GM19043 (cell line): ENCODE results near the gene FZR1.
"Not testable (repeated sequence)": the region's sequence is repeated elsewhere in the genome, so short reads cannot be mapped to it uniquely, and the experiment has no call there.

Source experiments
- ATAC-seq: cut with Tn5 transposase; IDR thresholded peaks from one replicate; pipeline ENCODE4 v1.9.1; 2021; ENCODE audit warnings: low read depth; ENCODE audit not compliant: unreplicated experiment

Gene FZR1

DNA sequence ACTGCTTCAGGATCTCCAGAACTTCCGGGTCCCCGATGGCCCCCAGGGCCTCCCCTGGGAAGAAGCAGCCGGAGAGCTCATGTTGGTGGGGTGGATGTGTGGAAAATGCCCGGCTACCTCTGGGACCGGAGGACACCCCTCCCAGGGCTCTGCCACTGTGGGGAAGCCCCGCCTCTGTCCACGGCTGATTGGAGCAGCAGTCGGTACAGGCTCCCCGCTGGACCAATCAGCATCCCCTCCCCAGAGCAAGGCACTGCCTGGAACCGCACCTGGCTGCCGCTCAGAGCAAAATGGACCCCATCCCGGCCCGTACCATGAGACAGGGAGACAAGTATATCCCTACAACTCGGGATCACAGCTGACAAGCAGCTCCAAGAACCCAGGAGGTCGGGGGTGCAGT is 12.1 kb upstream of the FZR1 start:
- ATAC-seq, result no peak

DNA sequence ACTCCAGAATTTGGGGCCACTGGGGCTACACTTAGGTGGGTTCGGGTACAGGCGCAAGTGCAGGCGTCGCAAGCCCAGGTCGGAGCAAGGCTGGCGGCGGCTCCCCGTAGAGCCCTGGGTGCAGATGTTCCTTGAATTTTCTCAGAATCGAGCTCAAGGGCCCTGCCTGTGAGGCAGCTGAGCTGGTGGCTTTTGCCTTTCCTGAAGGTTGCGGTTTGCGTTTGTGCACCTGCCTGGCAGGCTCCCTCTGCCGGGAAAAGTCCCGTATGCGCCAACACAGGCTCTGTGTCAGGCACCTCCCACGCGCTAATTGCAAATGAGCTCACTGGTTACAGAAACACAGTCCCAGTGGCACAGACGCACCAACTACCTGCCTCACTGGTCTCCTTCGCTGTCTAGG is 11.6 kb upstream of the FZR1 start:
- no peak for ATAC-seq

DNA sequence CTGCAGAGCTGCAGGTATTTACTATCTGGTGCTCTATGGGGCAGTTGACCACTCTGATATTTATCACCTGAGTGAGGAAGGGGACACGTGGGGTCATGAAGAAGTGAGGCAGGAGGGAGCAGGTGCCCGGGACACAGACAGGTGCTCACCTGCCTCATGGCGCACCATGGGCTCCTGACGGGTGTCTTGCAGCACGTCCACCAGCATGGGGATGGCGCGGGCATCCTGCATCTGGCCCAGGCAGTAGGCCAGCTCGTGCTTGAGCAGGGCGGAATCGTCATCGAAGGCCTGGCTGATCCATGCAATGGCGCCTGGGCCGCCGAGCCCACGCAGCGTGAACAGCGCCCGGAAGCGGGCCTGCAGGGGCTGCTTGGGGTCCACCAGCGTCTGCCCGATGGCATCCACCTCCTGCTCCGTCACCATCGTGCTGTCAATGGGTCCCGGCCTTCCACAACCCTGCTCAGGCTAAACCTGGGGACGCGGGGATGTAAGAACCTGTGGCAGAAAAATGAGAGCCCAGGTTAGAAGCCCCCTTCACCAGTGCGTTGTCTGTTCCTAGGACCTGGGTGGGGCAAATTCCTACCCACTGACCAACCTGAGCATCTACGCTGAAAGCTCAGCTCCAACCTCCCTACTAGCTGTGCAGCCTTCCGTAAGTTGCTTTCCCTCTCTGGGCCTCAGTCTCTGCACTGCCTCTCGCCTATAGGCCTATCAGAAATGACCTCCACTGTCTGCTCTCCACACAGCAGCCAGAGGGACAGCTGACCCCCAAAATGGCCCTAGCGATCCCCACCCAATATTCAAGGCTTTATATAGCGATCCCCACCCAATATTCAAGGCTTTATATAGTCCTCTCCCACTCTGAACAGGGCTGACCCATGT is 9.5 kb upstream of the FZR1 start:
- ATAC-seq, result no peak

DNA sequence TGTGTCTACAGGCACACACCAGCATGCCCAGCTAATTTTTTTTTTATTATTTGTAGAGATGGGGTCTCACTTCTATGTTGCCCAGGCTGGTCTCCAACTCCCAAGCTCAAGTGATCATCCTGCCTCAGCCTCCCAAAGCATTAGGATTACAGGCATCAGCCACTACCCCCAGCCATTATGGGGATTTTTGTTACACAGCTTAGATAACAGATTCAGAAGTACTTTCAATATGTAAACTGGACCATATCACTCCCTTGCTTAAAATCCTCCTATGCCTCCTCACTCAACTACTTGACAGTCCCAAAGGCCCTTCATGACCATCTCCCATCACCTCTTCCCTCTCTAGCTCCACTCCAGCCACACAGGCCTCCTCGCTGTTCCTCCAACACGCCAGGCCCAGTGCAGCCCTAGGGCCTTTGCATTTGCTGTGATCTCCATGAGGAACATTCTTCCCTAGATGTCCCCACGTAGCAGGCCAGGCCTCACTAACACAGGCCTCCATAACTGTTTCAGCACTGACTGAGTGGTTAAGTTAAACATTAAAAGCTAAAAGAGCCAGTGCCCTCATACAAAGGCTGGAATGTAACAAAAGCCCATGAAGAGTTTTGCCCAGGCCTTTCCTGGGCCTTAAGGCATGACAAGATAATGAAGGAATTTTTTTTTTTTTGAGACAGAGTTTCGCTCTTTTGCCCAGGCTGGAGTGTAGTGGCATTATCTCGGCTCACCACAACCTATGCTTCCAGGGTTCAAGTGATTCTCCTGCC is 8.2 kb upstream of the FZR1 start:
- ATAC-seq, result no peak

DNA sequence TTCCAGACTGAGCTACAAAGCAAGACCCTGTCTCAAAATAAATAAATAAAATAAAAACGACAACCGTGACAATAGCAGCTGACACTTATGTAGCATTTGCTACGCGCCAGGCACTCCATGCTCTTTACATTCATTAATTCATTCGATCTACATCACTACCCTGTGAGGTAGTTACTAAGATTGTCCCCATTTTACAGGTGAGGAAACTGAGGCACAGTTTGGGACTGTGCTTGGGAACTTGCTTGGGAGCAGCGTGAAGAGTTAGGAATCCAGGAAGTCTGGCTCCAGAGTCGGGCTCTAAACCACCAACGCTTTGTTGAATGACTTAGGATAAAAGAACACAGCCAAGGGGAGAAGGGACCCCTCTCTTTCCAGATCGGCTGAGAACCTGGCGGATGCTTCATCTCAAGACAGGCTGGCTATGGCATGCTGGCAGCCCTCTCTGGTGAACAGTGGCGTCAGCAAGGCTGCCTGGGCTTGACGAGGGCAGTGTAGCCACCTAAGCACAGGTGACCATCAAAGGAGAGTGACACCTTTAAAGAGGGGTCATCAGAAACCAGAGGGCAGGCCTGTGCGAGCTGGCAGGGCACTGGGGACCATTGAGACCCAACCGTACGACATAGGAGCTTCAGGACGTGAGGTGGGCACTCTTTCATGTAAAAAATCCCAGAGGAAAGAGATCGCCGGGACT is 6.2 kb upstream of the FZR1 start:
- no peak for ATAC-seq

DNA sequence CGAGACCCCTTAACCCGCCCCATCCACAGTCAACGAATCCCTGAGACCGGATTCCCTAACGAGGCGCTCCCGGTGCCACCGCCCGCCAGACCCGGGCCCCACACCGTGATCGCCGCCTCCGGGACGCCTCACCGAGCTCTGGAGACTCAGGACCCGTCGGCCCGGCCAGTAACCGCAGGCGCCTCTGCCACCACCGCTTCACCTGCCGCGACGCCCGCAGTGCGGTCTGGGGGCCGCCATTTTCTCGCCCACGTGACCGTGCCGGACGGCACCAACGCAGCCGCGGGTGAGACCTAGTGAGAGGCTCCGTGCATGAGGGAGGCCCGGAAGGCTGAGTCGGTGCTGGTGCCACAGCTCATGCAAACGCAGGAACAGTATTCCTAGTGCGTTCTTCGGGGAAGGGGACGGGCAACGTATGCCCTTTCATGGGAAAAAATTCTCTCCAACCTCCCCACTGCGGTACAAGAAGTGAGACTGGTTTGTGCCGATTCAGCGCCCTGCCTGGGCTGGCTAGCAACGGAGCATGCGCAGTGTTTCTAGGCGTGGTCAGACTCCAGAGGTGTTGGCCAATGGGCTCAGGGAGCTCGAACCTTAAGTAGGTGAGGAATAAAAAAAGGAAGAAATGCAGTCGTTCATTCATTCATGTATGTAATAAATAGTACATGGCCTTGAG is 5.5 kb upstream of the FZR1 start, which contains the start of gene DOHH:
TSS of gene DOHH (minus strand) at position 246 of the 673 bp plus-strand sequence. CDS start 3,860 bp downstream, outside the sequence.
- peak; percentile 84 for ATAC-seq

DNA sequence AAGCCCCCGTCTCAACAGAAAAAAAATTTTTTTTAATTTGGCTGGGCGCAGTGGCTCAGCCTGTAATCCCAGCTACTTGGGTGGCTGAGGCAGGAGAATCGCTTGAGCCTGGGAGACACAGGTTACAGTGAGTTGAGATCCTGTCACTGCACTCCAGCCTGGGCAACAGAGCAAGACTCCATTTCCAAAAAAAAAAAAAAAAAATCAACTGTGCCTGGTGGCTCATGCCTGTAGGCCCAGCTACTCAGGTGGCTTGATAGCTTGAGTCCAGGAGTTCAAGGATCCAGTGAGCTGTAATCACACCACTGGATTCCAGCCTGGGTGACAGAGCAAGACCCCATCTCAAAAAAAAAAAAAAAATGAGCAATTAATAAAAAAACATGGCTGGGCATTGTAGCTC is 4.3 kb upstream of the FZR1 start:
- ATAC-seq, result no peak

DNA sequence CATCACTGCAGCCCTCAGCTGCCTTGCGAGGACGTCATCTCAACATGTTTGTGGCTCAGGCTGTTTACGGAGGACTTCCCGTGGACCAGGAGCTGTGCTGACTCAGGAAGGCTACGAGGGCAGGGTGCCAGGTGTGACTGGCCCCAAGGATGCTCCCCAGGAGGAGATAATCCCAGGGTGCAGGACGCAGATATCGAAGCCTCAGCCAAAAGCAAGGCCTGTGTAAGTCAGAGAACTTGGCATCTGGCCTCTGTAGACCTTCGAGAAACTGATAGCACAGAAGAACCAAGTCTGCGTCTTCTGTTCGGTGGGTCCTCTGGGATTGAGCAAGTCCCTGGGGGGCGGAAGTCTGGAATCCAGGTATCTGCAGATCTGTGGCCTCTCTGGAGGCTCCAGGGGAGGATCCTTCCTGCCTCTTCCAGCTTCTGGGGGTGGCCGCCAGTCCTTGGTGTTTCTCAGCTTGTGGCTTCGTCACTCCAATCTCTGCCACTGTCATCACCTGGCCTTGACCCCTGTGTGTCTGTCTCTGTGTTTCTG is 3.0 kb upstream of the FZR1 start:
- no peak for ATAC-seq

DNA sequence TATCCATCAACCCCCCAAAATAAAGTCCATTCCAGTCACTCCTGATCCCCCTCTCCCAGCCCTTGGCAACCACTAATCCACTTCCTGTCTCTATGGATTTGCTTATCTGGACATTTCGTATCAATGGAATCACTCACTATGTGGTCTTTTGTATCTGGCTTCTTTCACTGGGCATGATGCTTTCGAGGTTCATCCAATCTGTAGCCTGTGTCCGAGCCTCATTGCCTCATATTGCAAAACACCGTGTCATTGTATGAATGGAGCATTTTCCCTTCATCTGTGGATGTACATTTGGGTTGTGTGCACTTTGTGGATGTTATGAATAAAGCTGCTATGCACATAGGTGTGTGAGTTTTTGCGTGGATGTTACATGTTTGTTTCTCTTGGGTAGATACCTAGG is 1.4 kb upstream of the FZR1 start:
- no peak for ATAC-seq

DNA sequence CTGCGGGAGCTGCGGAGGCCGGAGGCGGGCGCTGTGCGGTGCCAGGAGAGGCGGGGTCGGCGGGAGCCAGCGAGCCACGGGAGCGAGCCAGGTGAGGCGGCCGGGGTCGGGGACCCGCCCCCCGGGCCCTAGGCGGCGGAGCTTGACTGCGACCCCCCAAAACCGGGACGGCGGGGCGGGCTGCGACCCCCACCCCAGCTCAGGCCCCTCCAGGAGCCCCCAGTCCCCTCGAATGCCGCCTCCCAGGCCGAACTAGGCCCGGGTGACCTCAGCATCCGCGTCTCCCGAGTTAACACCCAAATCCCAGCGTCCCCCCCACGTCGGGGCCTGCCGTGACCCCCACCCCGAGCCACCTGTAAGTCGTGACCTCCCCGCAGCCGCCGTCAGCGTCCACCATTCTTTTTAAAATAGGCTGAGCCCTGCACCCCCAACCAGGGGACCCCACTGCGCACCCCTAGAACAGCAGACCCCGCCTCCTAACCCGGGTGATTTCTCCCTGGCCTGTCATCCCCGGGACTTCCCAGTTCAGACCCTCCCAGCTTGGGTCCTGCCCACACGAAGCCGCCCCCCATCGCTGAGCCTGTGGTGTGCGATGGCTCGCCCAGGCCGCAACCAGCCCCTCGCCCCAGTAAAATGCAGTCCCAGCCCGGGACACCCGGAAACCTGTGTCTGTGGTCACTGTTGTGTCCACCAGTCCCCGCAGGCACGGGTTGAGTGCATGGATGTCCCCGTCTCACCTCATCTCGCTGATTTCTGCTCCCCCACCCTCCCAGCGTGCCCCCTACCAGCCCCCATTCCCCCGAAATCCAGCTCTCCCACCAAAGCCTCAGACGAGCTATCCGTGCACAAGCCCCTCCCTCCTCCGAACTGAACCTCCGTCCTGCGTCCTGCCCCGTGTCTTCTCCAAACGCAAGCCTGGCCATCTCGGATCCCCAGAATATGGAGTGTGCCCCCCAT is 551 bp downstream of the FZR1 start:
- ATAC-seq, result no peak

DNA sequence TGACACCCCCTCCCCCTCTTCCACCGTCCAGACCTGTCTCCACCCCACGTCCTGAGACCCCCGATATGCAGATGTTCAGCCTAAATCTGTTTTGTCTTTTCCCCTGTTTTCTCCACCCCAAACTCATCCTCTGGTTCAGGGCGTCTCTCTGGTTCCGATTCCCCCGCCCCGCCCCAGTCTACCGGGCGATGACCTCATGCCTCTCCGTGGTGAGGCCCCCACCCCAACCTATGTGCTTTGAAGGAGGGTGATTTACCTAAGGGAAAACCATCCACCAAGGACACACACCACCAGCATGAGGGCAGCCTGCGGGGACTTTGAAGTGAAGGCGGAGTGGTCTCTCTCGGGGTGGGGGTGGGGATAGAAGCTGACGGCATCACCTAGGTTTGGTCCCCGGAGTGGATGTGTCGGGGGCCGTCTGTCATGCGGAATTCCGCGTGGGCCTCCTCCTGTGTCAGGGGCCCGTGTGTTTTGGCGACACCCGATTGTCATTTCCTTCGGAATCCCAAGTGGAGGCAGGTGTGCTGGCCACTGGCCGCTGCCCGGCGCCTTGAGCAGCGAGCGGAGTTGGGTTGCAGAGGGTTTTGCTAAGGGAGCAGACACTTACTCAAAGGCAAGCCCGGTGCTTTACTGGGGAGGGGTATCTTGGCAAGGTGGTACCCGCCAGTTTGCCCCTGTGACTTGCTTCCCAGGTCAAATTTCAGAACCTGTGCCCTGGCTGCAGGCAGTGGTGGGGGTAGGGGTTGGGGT is 1.4 kb downstream of the FZR1 start:
- ATAC-seq, result no peak

DNA sequence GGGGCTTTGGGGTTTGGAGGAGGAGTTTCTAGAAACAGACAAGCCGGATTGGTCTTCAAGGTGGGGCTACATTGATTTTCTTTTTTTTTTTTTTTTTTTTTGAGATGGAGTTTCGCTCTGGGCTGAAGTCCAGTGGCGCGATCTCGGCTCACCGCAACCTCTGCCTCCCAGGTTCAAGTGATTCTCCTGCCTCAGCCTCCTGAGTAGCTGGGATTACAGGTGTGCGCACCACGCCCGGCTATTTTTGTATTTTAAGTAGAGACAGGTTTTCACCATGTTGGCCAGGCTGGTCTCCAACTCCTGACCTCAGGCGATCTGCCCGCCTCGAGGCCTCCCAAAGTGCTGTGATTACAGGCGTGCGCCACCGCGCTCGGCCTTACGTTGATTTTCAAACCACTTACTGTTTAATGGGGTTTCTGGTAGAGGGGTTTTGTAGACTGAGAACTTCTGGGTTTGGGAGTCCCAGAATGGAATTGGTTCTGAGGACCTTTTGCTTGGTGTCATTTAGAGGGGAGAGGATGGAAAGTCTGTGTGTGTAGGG is 2.1 kb downstream of the FZR1 start:
- ATAC-seq, result not testable (repeated sequence)

DNA sequence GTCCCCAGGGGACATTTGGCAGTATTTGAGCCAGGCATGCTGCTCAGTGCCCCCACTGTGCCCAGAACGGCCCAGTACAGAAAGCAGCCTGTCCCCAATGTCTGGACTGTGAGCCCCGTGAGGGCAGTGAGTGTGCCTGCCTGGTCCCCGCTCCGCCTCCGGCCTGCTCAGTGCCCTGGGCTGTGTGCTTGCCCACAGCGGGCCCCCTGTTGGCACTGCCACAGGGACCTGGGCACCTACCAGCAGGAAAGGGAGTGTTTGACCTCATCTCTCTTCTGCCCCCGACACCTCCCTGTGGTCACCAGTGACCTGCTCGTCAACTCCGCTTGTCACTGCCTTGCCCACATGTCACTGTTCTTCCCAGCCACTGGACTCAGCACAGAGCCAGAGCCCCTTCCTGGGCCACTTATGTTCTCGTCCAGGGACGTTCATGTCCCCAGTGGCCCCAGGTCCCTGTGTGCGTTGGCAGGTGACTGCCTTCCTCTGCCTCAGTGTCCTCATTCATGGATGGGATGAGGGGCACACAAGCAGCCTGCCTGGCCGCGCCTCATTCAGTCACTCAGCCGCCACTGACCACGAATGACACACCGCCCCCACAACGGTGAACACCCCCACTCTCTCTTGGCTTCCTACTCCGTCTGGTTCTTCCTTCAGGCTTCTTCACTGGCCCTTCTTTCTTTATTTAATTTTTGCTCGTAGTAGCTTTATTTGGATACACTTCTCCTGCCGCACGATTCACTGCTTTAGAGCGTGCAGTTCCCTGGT is 2.8 kb downstream of the FZR1 start:
- ATAC-seq, result no peak

DNA sequence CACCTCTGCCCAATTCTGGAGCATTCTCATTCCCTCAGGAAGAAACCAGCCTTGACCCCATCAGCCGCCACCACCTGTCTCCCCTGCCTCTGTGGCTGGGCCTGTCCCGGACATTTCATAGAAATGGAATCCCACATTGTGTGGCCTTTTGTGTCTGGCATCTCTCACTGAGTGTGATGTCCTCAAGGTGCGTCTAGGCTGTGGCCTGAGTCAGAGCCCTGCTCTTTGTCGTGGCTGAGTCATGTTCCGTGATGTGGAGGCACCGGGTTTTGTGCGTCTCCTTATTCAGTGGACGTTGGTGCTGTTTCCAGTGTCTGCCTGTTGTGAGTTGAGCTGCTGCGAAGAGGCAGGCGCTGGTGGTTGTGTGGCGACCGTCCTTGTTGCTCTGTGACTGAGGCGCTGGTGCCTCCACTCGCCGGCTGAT is 3.5 kb downstream of the FZR1 start:
- no peak for ATAC-seq

DNA sequence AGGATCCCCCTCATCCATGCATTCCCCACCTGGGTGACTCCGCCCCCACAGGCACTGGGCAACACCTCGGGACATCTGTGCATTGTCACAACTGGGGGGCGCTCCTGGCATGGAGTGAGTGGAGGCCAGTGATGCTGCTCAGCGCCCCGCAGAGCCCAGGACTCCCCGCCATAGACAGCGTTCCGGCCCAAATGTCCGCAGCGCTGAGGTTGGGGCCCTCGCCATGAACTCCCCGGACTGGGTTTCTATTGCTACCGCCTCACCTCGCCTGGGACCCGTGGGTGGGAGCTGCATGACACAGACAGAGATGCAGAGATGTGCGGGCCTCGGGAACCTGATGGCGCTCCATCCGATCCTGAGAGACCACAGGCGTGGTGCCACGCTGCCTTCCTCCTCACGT is 4.6 kb downstream of the FZR1 start:
- no peak for ATAC-seq

DNA sequence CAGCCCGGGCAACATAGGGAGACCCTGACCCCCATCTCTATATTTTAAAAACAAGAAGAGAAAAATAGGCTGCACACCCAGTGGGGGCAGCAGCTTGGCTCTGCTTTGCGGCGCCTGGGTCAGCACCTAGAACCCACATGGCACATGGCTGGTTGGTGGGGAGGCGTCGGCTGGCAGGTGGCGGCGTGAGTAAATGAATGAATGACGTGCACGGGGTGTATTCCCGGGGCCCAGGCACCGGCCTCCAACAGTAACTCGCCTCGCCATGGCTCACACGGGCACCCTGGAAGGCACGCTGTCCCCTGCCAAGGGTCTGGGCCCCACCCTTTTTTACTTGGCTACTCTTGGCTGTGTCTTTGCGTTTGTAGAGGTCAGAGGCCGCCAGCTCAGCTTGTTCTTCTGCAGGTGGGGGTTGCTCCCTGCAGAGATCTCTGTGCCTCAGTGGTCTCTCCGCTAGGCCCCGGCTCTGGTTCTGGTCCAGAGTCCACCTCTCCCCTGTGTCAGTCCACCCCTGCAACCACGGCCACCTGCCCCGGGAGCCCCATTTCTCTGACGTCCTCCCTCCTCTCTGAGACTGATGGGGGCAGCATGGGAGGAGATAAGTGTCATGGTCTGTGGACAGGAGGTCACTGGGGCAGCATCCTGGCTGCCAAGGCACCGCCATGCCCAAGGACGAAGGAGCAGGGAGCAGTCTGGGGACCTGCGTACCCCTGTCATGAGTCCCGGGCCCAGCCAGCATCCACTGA is 5.6 kb downstream of the FZR1 start:
- ATAC-seq, result no peak
